GM19455 (cell line): Measurements from ENCODE around the gene WBP4.

Source experiments
- ATAC-seq: cut with Tn5 transposase; IDR thresholded peaks from one replicate; pipeline ENCODE4 v1.9.1; 2021; ENCODE audit not compliant: unreplicated experiment

Gene WBP4

GRCh38 chr13:41048640-41049039 lies 12.7 kb upstream of the WBP4 start:
- no peak for ATAC-seq

GRCh38 chr13:41049480-41050440 lies 11.5 kb upstream of the WBP4 start:
- ATAC-seq, result no peak

- no peak for ATAC-seq
These were observed 8.9 kb upstream of the WBP4 start for GRCh38 chr13:41052441-41052840.

GRCh38 chr13:41053384-41053826 lies 7.9 kb upstream of the WBP4 start:
- ATAC-seq, result no peak

- no peak for ATAC-seq
These were observed 7.0 kb upstream of the WBP4 start for GRCh38 chr13:41054212-41054877.

- no peak for ATAC-seq
These were observed 6.2 kb upstream of the WBP4 start for GRCh38 chr13:41054919-41055619.

GRCh38 chr13:41056194-41056593 lies 5.1 kb upstream of the WBP4 start:
- ATAC-seq, result no peak

- no peak for ATAC-seq
These were observed 4.2 kb upstream of the WBP4 start for GRCh38 chr13:41056826-41057711.

GRCh38 chr13:41058295-41059070 lies 2.8 kb upstream of the WBP4 start:
- ATAC-seq, result no peak

GRCh38 chr13:41059456-41060081 lies 1.7 kb upstream of the WBP4 start:
- no peak for ATAC-seq

- peak; percentile 40 for ATAC-seq
These were observed 1.1 kb upstream of the WBP4 start for GRCh38 chr13:41060082-41060723.

GRCh38 chr13:41060724-41061074 lies 610 bp upstream of the WBP4 start:
- peak; percentile 29 for ATAC-seq

- ATAC-seq, result peak; percentile 40
These were observed 867 bp downstream of the WBP4 start for GRCh38 chr13:41061914-41062837.

- no peak for ATAC-seq
These were observed 3.2 kb downstream of the WBP4 start for GRCh38 chr13:41064493-41064892.

- no peak for ATAC-seq
These were observed 3.8 kb downstream of the WBP4 start for GRCh38 chr13:41065078-41065477.

GRCh38 chr13:41074523-41074922 lies 13.2 kb downstream of the WBP4 start:
- no peak for ATAC-seq

GRCh38 chr13:41075034-41075433 lies 13.7 kb downstream of the WBP4 start:
- no peak for ATAC-seq

GRCh38 chr13:41075485-41075884 lies 14.2 kb downstream of the WBP4 start:
- no peak for ATAC-seq
